Neural progenitor cell (in vitro differentiated cells): ENCODE measurements around the gene NDUFAF7.

ENCODE experiments used
- CTCF ChIP-seq: fragments of 200-600 bp; sonication (generic); IDR thresholded peaks from 2 replicates; pipeline ENCODE4 v1.5.1; 2017; ENCODE audit warnings: antibody characterized with exemption, mild to moderate bottlenecking
- EZH2 ChIP-seq: fragments of 200-600 bp; sonication (generic); IDR thresholded peaks from 2 replicates; pipeline ENCODE4 v1.6.1; 2017; ENCODE audit warnings: antibody characterized with exemption, mild to moderate bottlenecking, moderate library complexity
- EZH2phosphoT487 ChIP-seq: fragments of 200-600 bp; sonication (generic); IDR thresholded peaks from 2 replicates; pipeline ENCODE4 v1.6.1; 2017; ENCODE audit warnings: antibody characterized with exemption

- TF ChIP-seq CTCF (no peak), EZH2 (peak; percentile 21), EZH2phosphoT487 (no peak)
Measured at GRCh38 chr2:37231241-37232130, at the start of gene NDUFAF7, which contains the start of gene CEBPZ.
